ENCODE data around the gene OCA2. TPM values are rescaled to one million over a fixed set of nuclear protein-coding genes. Genes with fewer than 3 reads are reported as not detected.

The OCA2 gene
- total RNA-seq, 4 donors from 2014 or later, result 7.0 to 53.1 (median 20.4) TPM

GRCh38 chr15:27808182-27808581 is 290.9 kb downstream of the OCA2 start:
- Histone ChIP-seq H3K4me1 (no peaks in the 10 kb centered on the region), H3K27ac (no peak overlapping the region), H3K9me3 (no peaks in the 10 kb centered on the region), H3K4me3 (no peak overlapping the region), H3K36me3 (no peaks in the 10 kb centered on the region), H3K27me3 (no peaks in the 10 kb centered on the region)
- TF ChIP-seq EP300 (IDR thresholded peaks at IDR 0.05) (no peak), POLR2A (IDR thresholded peaks at IDR 0.05) (no peak), POLR2AphosphoS5 (IDR thresholded peaks at IDR 0.05) (no peak), CTCF (IDR thresholded peaks at IDR 0.05) (no peak)
- no peak for DNase-seq (ENCODE audit: low spot score in 2 of 2)
- WGBS, result 87% methylated on average over 9 of the region's 9 CpGs

- Histone ChIP-seq H3K27me3 (no peaks in the 10 kb centered on the region), H3K36me3 (no peaks in the 10 kb centered on the region), H3K4me3 (no peak overlapping the region), H3K27ac (no peak overlapping the region), H3K9me3 (no peaks in the 10 kb centered on the region), H3K4me1 (no peaks in the 10 kb centered on the region)
- WGBS, result 85% methylated on average over 7 of the region's 7 CpGs
- TF ChIP-seq CTCF (IDR thresholded peaks at IDR 0.05) (no peak), POLR2A (IDR thresholded peaks at IDR 0.05) (no peak), EP300 (IDR thresholded peaks at IDR 0.05) (no peak), POLR2AphosphoS5 (IDR thresholded peaks at IDR 0.05) (no peak)
- no peak for DNase-seq (ENCODE audit: low spot score in 2 of 2)
These were observed 291.8 kb downstream of the OCA2 start for GRCh38 chr15:27807335-27807734.

GRCh38 chr15:27806396-27806795 is 292.7 kb downstream of the OCA2 start:
- no peak overlapping the region for H3K27ac ChIP-seq
- H3K4me1 ChIP-seq, result no peaks in the 10 kb centered on the region
- no peaks in the 10 kb centered on the region for H3K9me3 ChIP-seq
- H3K36me3 ChIP-seq, result no peaks in the 10 kb centered on the region
- TF ChIP-seq EP300 (IDR thresholded peaks at IDR 0.05), result no peak
- TF ChIP-seq POLR2A (IDR thresholded peaks at IDR 0.05), result no peak
- TF ChIP-seq POLR2AphosphoS5 (IDR thresholded peaks at IDR 0.05), result no peak
- TF ChIP-seq CTCF (IDR thresholded peaks at IDR 0.05), result no peak
- DNase-seq (ENCODE audit: low spot score in 2 of 2), result no peak
- H3K27me3 ChIP-seq, result no peaks in the 10 kb centered on the region
- H3K4me3 ChIP-seq, result no peak overlapping the region
- WGBS, result 93% methylated on average over 21 of the region's 21 CpGs

GRCh38 chr15:27805261-27806220 is 293.6 kb downstream of the OCA2 start:
- H3K4me1 ChIP-seq, result no peaks in the 10 kb centered on the region
- H3K36me3 ChIP-seq, result no peaks in the 10 kb centered on the region
- no peak overlapping the region for H3K4me3 ChIP-seq
- WGBS, result 94% methylated on average over 51 of the region's 54 CpGs
- DNase-seq (ENCODE audit: low spot score in 2 of 2), result no peak
- TF ChIP-seq POLR2AphosphoS5 (IDR thresholded peaks at IDR 0.05) (no peak), EP300 (IDR thresholded peaks at IDR 0.05) (no peak), CTCF (IDR thresholded peaks at IDR 0.05) (no peak), POLR2A (IDR thresholded peaks at IDR 0.05) (no peak)
- H3K27me3 ChIP-seq, result no peaks in the 10 kb centered on the region
- no peaks in the 10 kb centered on the region for H3K9me3 ChIP-seq
- H3K27ac ChIP-seq, result no peak overlapping the region

GRCh38 chr15:27804569-27805260 is 294.4 kb downstream of the OCA2 start:
- Histone ChIP-seq H3K4me1 (no peaks in the 10 kb centered on the region), H3K36me3 (no peaks in the 10 kb centered on the region), H3K27ac (no peak overlapping the region), H3K4me3 (no peak overlapping the region), H3K9me3 (no peaks in the 10 kb centered on the region), H3K27me3 (no peaks in the 10 kb centered on the region)
- 93% methylated on average over 29 of the region's 30 CpGs for WGBS
- DNase-seq (ENCODE audit: low spot score in 2 of 2), result no peak
- TF ChIP-seq EP300 (IDR thresholded peaks at IDR 0.05) (no peak), POLR2A (IDR thresholded peaks at IDR 0.05) (no peak), POLR2AphosphoS5 (IDR thresholded peaks at IDR 0.05) (no peak), CTCF (IDR thresholded peaks at IDR 0.05) (no peak)
